B cell (primary cell): ENCODE data around the gene ZFYVE21. TPM values are rescaled to one million over a fixed set of nuclear protein-coding genes. Genes with fewer than 3 reads are reported as not detected.

Experiments used
- ATAC-seq: fragments of 200-7000 bp; cut with Tn5 transposase; one replicate; pipeline ENCODE4 v1.10.0; 2021; ENCODE audit warnings: low read depth, mild to moderate bottlenecking, moderate number of reproducible peaks, moderate library complexity
- CTCF ChIA-PET: fragments of 350-600 bp; sonication (Branson Sonifier 250); formaldehyde crosslinking; loops from one replicate; lab custom pipeline; 2021; ENCODE audit warnings: antibody characterized with exemption, inconsistent platforms; lab: Charles Lee
- POLR2A ChIA-PET: fragments of 350-600 bp; sonication (Branson Sonifier 250); formaldehyde crosslinking; loops from one replicate; lab custom pipeline; 2021; ENCODE audit warnings: antibody characterized with exemption; lab: Charles Lee
- DNase-seq: peaks from one replicate; pipeline ENCODE4 v3.0.0; 2013
- H2AFZ ChIP-seq: 2 replicates; pipeline ENCODE4 v1.6.1; 2012; ENCODE audit warnings: mild to moderate bottlenecking, low read depth, low read length; ENCODE audit not compliant: insufficient read depth, poor library complexity, severe bottlenecking
- H3K27ac ChIP-seq, 2 donors: 1 replicate in 1 of 2; 2 replicates in 1 of 2; pipeline ENCODE4 v1.5.1; 2012 to 2013; ENCODE audit warnings: low read length in 2 of 2, mild to moderate bottlenecking in 2 of 2, moderate library complexity in 1 of 2
- H3K27me3 ChIP-seq, 4 experiments: fragments of 200-600 bp in 1 of 4; sonication (generic) in 1 of 4; replicated peaks in 1 of 4; 1 replicate in 2 of 4; 2 replicates in 2 of 4; pipeline versions ENCODE4 v1.6.1 to v1.7.0; 2013 to 2016; ENCODE audit warnings: low read length in 3 of 4, mild to moderate bottlenecking in 2 of 4, mixed read lengths in 1 of 4, moderate library complexity in 1 of 4; ENCODE audit not compliant: insufficient read depth in 4 of 4, control insufficient read depth in 3 of 4; ENCODE audit errors: control extremely low read depth in 1 of 4
- H3K36me3 ChIP-seq, 2 experiments: replicated peaks in 1 of 2; 1 replicate in 1 of 2; 2 replicates in 1 of 2; pipeline versions ENCODE4 v1.6.1 to v1.7.1; 2013; ENCODE audit warnings: low read length in 1 of 2; ENCODE audit not compliant: insufficient read depth in 2 of 2, control insufficient read depth in 1 of 2; ENCODE audit errors: control extremely low read depth in 1 of 2, extremely low read depth in 1 of 2
- H3K4me1 ChIP-seq, 2 donors: fragments of 200-600 bp in 1 of 2; sonication (generic) in 1 of 2; 1 replicate in 1 of 2; 2 replicates in 1 of 2; pipeline versions ENCODE4 v1.5.1 to v1.6.1; 2013 to 2017; ENCODE audit warnings: low read length in 2 of 2; ENCODE audit not compliant: control insufficient read depth in 2 of 2, insufficient read depth in 2 of 2
- H3K4me2 ChIP-seq: replicated peaks from 2 replicates; pipeline ENCODE3; 2012; ENCODE audit warnings: mild to moderate bottlenecking, low read depth, low read length; ENCODE audit not compliant: poor library complexity, severe bottlenecking
- H3K4me3 ChIP-seq, 5 experiments: fragments of 200-600 bp in 1 of 5; sonication (generic) in 1 of 5; 1 replicate in 3 of 5; 2 replicates in 2 of 5; pipeline versions ENCODE4 v1.5.1 to v1.7.0; 2011 to 2016; ENCODE audit warnings: low read length in 4 of 5, mild to moderate bottlenecking in 4 of 5, low read depth in 2 of 5, control low read depth in 1 of 5, moderate library complexity in 1 of 5; ENCODE audit not compliant: insufficient read depth in 1 of 5; ENCODE audit errors: control extremely low read depth in 1 of 5, extremely low read depth in 1 of 5
- H3K79me2 ChIP-seq: fragments of 200-600 bp; sonication (generic); one replicate; pipeline ENCODE4 v1.6.0; 2016; ENCODE audit warnings: low read length; ENCODE audit not compliant: control insufficient read depth, insufficient read depth
- H3K9ac ChIP-seq: fragments of 200-600 bp; sonication (generic); 2 replicates; pipeline ENCODE4 v1.6.1; 2017; ENCODE audit warnings: mild to moderate bottlenecking, low read length, moderate library complexity
- H3K9me3 ChIP-seq, 3 donors: one replicate each; pipeline versions ENCODE4 v1.6.1 to v1.7.1; 2013; ENCODE audit warnings: low read length in 2 of 3; ENCODE audit not compliant: control insufficient read depth in 2 of 3, insufficient read depth in 1 of 3; ENCODE audit errors: control extremely low read depth in 1 of 3
- H4K20me1 ChIP-seq: 2 replicates; pipeline ENCODE4 v1.6.0; 2012; ENCODE audit warnings: mild to moderate bottlenecking, low read length; ENCODE audit not compliant: insufficient read depth, control insufficient read depth, poor library complexity, severe bottlenecking
- H3K27ac Mint-ChIP-seq: one replicate; pipeline ENCODE4 v1.8.0; 2021; ENCODE audit warnings: mixed read lengths
- H3K27me3 Mint-ChIP-seq: one replicate; pipeline ENCODE4 v1.8.0; 2021; ENCODE audit warnings: mixed read lengths
- H3K4me1 Mint-ChIP-seq: one replicate; pipeline ENCODE4 v1.8.0; 2021; ENCODE audit warnings: mixed read lengths
- H3K4me3 Mint-ChIP-seq: one replicate; pipeline ENCODE4 v1.8.0; 2021; ENCODE audit warnings: mixed read lengths
- H3K9me3 Mint-ChIP-seq: one replicate; pipeline ENCODE4 v1.8.0; 2022; ENCODE audit warnings: mixed read lengths; ENCODE audit not compliant: insufficient read depth
- EZH2 ChIP-seq: IDR thresholded peaks from 2 replicates; pipeline ENCODE4 v1.6.1; 2012; ENCODE audit warnings: borderline replicate concordance, low read depth, mild to moderate bottlenecking, moderate library complexity, low read length; ENCODE audit not compliant: insufficient read depth, poor library complexity, severe bottlenecking
- WGBS: methylation state at CpG from one replicate; pipeline ENCODE4 v1.1.5; 2013; ENCODE audit warnings: missing lambda C conversion rate; ENCODE audit not compliant: insufficient coverage; 5-methylcytosine and 5-hydroxymethylcytosine counted together
- intact Hi-C: fragments of 100-400 bp; cut with micrococcal nuclease; formaldehyde crosslinking; loops from one replicate; pipeline ENCODE4 v1.10.0; 2022
- polyA plus RNA-seq: library from polyadenylated mRNA; depleted of rRNA; stranded (reverse); fragments of >200 nt; gene quantifications from 2 replicates; pipeline ENCODE4 v1.2.3, GENCODE V29; 2012
- total RNA-seq, 2 donors: library from RNA; stranded (reverse); fragments of 120-200 nt in 1 of 2; gene quantifications; 1 replicate in 1 of 2; 2 replicates in 1 of 2; pipeline versions ENCODE4 v1.2.3 to v1.2.4, GENCODE V29; 2013 to 2022
- TF ChIP-seq, protein P1 (sequence below): fragments of 200-600 bp; IDR thresholded peaks from one replicate; pipeline ENCODE4 v1.8.0; 2022; ENCODE audit warnings: antibody characterized with exemption, mild to moderate bottlenecking

Gene ZFYVE21
- total and polyA plus RNA-seq, 2 donors (not counting 1 experiment from before 2014, with no cell fraction given), result 17.0 to 18.6 TPM

DNA sequence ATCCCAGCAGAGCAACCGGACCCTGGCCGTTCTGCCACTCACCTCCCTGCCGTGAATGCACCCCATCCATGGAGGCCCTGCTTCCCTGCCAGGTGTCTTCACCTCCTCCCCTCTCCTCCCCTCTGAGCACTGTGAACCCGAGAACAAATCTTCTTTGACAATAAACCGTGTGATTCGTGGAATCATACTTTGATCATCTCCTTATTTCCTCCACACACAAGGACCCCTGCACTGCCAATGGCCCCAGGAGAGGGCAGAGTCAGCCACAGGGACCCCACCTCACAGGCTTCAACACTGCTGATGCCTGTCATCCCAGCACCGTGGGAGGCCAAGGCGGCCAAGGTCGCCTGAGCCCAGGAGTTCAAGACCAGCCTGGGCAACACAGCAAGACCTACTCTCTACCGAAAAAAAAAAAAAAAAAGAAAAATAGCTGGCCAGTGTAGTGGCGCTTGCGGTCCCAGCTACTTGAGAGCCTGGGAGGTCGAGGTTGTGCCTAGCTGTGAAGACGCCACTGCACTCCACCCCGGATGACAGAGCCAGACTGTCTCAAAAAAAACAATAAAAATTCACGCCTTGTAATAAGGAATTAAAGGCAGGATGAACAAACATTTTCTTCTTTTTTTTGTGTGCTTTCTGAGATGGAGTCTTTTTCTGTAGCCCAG is 1.4 kb upstream of the ZFYVE21 start:
- ChIA-PET CTCF (interaction anchor here (0.6 to 0.8 kb wide), 2 partner anchors 76 to 196 kb away, joined by 3 read pairs; no protein-coding TSS in a partner anchor), POLR2A (no interaction called here)
- Histone ChIP-seq H3K4me2 (peak overlapping the region; percentile 88), H3K27ac (no peak overlapping the region), H3K4me1 (peaks cover 15 to 24% of the 10 kb centered on the region in 2 donors), H3K9ac (peak overlapping the region; percentile 76), H3K79me2 (peaks cover 53% of the 10 kb centered on the region), H4K20me1 (peaks cover 20% of the 10 kb centered on the region), H3K4me3 (peak overlapping the region in 4 of 5 experiments; percentile 39 to 82 (median 60)), H3K36me3 (peaks cover 0 to 2% of the 10 kb centered on the region in 2 experiments), H2AFZ (peak overlapping the region; percentile 81), H3K9me3 (no peaks in the 10 kb centered on the region), H3K27me3 (no peaks in the 10 kb centered on the region)
- Mint-ChIP-seq H3K27me3 (no peaks in the 10 kb centered on the region), H3K4me3 (peak overlapping the region; percentile 91), H3K4me1 (peaks cover 32% of the 10 kb centered on the region), H3K27ac (no peak overlapping the region), H3K9me3 (no peaks in the 10 kb centered on the region)
- WGBS, result 62% methylated on average over 13 of the region's 16 CpGs
- no peak for ATAC-seq
- no peak for TF ChIP-seq EZH2
- TF ChIP-seq, protein P1, sequence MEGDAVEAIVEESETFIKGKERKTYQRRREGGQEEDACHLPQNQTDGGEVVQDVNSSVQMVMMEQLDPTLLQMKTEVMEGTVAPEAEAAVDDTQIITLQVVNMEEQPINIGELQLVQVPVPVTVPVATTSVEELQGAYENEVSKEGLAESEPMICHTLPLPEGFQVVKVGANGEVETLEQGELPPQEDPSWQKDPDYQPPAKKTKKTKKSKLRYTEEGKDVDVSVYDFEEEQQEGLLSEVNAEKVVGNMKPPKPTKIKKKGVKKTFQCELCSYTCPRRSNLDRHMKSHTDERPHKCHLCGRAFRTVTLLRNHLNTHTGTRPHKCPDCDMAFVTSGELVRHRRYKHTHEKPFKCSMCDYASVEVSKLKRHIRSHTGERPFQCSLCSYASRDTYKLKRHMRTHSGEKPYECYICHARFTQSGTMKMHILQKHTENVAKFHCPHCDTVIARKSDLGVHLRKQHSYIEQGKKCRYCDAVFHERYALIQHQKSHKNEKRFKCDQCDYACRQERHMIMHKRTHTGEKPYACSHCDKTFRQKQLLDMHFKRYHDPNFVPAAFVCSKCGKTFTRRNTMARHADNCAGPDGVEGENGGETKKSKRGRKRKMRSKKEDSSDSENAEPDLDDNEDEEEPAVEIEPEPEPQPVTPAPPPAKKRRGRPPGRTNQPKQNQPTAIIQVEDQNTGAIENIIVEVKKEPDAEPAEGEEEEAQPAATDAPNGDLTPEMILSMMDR, result no peak
- intact Hi-C loops, result loop anchor here (2.0 kb wide), 1 partner anchor 185 kb away; the partner anchor contains the start of gene TRMT61A
- DNase-seq, result no peak
